Measurements from ENCODE around the gene SPATA13. TPM values are rescaled to one million over a fixed set of nuclear protein-coding genes. Genes with fewer than 3 reads are reported as not detected.

Gene SPATA13
- total and polyA plus RNA-seq, 2 donors (not counting 3 experiments of a cell fraction or from before 2014, with no cell fraction given): 6.6 to 12.9 TPM

DNA sequence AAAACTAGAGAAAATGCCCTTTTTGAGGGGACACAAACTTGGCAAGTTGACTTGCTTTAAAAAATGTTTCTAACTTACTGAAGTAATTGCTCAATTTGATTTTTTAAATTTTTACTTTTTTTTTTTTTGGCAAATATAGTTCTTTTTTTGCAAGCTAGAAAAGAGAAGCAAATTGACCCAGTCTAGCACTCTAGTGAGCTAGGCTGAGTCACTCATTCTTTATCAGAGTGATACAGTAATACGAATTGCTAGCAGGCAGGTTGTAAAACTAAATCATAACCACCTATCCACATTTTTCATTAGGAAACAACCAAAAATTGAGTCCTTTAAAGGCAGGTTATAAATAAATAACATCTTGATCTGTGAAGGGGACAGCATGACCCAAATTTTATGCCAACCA, 97.0 kb downstream of the SPATA13 start:
- H3K9me3 ChIP-seq (replicated peaks; ENCODE audit: control insufficient read depth, insufficient read depth, low read length): no peaks in the 10 kb centered on the region
- no peak overlapping the region for H3K4me3 ChIP-seq (replicated peaks in 1 of 3; ENCODE audit: insufficient read depth in 1 of 3, low read depth in 1 of 3, low read length in 3 of 3)
- ChIA-PET CTCF (interaction anchor here (0.6 kb wide), 1 partner anchor 38 kb away, joined by 4 read pairs; no protein-coding TSS in a partner anchor), POLR2A (no interaction called here)
- H3K4me1 ChIP-seq (ENCODE audit: control insufficient read depth, extremely low read depth, insufficient read depth, low read length): no peaks in the 10 kb centered on the region
- no peaks in the 10 kb centered on the region for H3K36me3 ChIP-seq (ENCODE audit: control insufficient read depth in 2 of 2, extremely low read depth in 1 of 2, insufficient read depth in 2 of 2, low read length in 2 of 2)
- DNase-seq (ENCODE audit: low read depth, low spot score): no peak
- no peak overlapping the region for H3K27ac ChIP-seq (ENCODE audit: insufficient read depth, low read depth, low read length)
- H3K27me3 ChIP-seq (ENCODE audit: control insufficient read depth in 2 of 2, insufficient read depth in 2 of 2, low read length in 2 of 2): no peaks in the 10 kb centered on the region
- no peaks in the 10 kb centered on the region for H4K20me1 ChIP-seq (replicated peaks; ENCODE audit: control insufficient read depth, extremely low read depth, insufficient read depth, low read length)
- H3K9me1 ChIP-seq (replicated peaks; ENCODE audit: control insufficient read depth, extremely low read depth, insufficient read depth, low read length): no peaks in the 10 kb centered on the region
- no peaks in the 10 kb centered on the region for H3K79me2 ChIP-seq (ENCODE audit: control insufficient read depth, insufficient read depth, low read length)
- H3K9ac ChIP-seq (replicated peaks; ENCODE audit: extremely low read depth, insufficient read depth, low read length): no peak overlapping the region
- no peak overlapping the region for H3K4me2 ChIP-seq (ENCODE audit: insufficient read depth, low read length)
- dilution Hi-C loops (cut with MboI; ENCODE audit: extremely low pct_ligation_motif_present, low sequenced_read_pairs): no loop called here
- intact Hi-C loops (cut with micrococcal nuclease): no loop called here
- no peak overlapping the region for H2AFZ ChIP-seq (ENCODE audit: low read depth, low read length)
- no peak for FAIRE-seq
- no TSS peak for BruUV-seq (replicated peaks)
- TF ChIP-seq POLR2A (IDR thresholded peaks at IDR 0.05; ENCODE audit: low read depth, low read length) (no peak), JUN (IDR thresholded peaks at IDR 0.05; ENCODE audit: borderline replicate concordance, insufficient read depth, insufficient read length, low read depth) (no peak), EZH2 (IDR thresholded peaks at IDR 0.05; ENCODE audit: borderline replicate concordance, low read depth, low read length, severe bottlenecking) (no peak)

DNA sequence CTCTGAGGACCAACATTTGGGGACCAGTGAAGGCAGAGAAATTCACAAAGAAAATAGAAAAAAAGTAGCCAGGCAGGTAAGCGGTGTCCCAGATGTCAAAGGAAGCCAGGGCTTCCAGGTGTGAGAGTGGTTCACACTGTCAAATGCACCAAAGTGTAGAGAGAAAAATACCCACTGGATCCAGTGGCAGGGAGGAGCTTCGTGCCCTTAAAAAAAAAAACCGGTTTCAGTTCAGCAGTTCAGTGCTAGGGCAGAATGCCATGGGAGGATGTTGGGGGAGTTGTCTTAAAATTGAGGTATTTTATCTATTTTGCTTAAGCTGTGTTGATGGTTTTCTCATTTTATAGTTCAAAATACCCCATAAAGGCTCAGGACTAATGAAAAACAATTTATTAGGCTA, 101.0 kb downstream of the SPATA13 start:
- no peaks in the 10 kb centered on the region for H4K20me1 ChIP-seq (replicated peaks; ENCODE audit: control insufficient read depth, extremely low read depth, insufficient read depth, low read length)
- intact Hi-C loops (cut with micrococcal nuclease): no loop called here
- H2AFZ ChIP-seq (ENCODE audit: low read depth, low read length): no peak overlapping the region
- DNase-seq (ENCODE audit: low read depth, low spot score) (no peak), FAIRE-seq (no peak)
- TF ChIP-seq POLR2AphosphoS5 (IDR thresholded peaks at IDR 0.05; ENCODE audit: insufficient read depth, low read depth, low read length) (no peak), GATA2 (IDR thresholded peaks at IDR 0.05; ENCODE audit: insufficient read depth, insufficient read length, low read depth, low read length) (no peak), POLR2A (IDR thresholded peaks at IDR 0.05; ENCODE audit: low read depth, low read length) (no peak), JUN (IDR thresholded peaks at IDR 0.05; ENCODE audit: borderline replicate concordance, insufficient read depth, insufficient read length, low read depth) (no peak)
- no peak overlapping the region for H3K9ac ChIP-seq (replicated peaks; ENCODE audit: extremely low read depth, insufficient read depth, low read length)
- no peaks in the 10 kb centered on the region for H3K4me1 ChIP-seq (ENCODE audit: control insufficient read depth, extremely low read depth, insufficient read depth, low read length)
- no peaks in the 10 kb centered on the region for H3K79me2 ChIP-seq (ENCODE audit: control insufficient read depth, insufficient read depth, low read length)
- H3K27ac ChIP-seq (ENCODE audit: insufficient read depth, low read depth, low read length): no peak overlapping the region
- no peak overlapping the region for H3K4me3 ChIP-seq (replicated peaks in 1 of 3; ENCODE audit: insufficient read depth in 1 of 3, low read depth in 1 of 3, low read length in 3 of 3)
- BruUV-seq (replicated peaks): no TSS peak
- no peaks in the 10 kb centered on the region for H3K9me1 ChIP-seq (replicated peaks; ENCODE audit: control insufficient read depth, extremely low read depth, insufficient read depth, low read length)
- no peaks in the 10 kb centered on the region for H3K27me3 ChIP-seq (ENCODE audit: control insufficient read depth in 2 of 2, insufficient read depth in 2 of 2, low read length in 2 of 2)
- POLR2A ChIA-PET: no interaction called here
- dilution Hi-C loops (cut with MboI; ENCODE audit: extremely low pct_ligation_motif_present, low sequenced_read_pairs): no loop called here
- H3K9me3 ChIP-seq (replicated peaks; ENCODE audit: control insufficient read depth, insufficient read depth, low read length): no peaks in the 10 kb centered on the region
- H3K36me3 ChIP-seq (ENCODE audit: control insufficient read depth in 2 of 2, extremely low read depth in 1 of 2, insufficient read depth in 2 of 2, low read length in 2 of 2): no peaks in the 10 kb centered on the region
- CTCF ChIA-PET: interaction anchor here (1.1 to 1.3 kb wide), 2 partner anchors 9 to 11 kb away, joined by 3 to 4 read pairs; no protein-coding TSS in a partner anchor
- H3K4me2 ChIP-seq (ENCODE audit: insufficient read depth, low read length): no peak overlapping the region

Measured in endothelial cell of umbilical vein (primary cell).